ENCODE measurements around the gene ASH1L.
"Not testable (repeated sequence)": the region's sequence is repeated elsewhere in the genome, so short reads cannot be mapped to it uniquely, and the experiment has no call there.

ASH1L gene

DNA sequence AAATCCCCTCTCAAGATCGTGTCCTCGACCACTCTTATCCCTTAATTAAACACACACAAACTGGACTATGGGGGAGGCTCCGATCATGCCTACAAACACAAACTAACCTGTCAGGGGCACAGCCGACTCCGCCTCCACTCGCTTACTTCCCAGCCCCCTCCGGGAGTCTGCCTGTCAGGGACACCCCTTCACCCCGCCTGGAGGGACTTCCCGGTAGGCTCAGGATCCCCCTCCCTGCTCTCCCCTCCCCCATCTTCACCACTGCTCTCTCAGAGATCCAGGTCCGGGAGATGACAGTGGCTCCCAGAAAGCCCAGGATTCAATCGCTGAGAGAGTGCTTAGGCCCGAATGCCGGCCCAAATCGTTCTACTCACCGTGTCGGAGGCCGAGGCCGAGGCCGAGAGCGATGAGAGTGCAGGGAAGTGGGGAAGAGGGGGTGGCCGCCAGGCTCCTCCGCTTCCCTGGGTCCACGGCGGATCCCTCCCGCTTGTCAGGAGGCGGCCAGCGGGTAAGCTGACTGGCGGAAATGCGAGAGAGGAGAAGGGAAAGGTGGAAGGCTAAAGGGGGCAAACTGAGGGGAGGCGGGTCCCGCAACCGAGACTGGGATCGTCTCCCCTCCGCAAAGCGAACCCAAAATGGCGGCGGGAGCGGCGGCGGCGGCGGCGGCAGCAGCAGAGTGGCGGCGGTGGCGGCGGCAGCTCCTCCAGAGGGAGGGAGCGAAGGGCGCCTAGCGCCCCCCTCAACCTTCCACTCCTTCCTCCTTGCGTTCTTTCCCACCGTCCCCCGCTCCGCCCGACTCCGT, 623 bp downstream of the ASH1L start:
- DNase-seq (ENCODE audit: low spot score) = peak; percentile 57

- no peak for DNase-seq (ENCODE audit: low spot score)
Observed at GRCh38 chr1:155555915-155556314, 6.7 kb downstream of the ASH1L start.

DNA sequence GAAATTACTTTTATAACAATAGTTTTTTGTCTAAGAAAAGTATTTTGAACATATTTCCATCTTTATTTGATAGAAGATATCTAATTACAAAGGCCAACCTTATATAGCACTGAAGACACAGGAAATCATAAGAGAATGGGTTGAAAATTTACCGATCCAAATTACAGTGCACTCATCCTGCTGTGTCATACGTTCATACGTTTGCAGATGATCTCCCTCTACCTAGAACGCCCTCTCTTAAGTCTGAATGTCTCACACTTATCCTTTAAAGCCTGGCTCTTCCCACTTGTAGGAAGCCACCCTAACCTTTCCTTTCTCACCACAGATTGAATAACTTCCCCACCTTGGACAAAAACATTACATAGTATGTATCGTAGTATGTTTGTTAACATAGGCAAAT, 9.3 kb downstream of the ASH1L start:
- DNase-seq (ENCODE audit: low spot score) = no peak

DNA sequence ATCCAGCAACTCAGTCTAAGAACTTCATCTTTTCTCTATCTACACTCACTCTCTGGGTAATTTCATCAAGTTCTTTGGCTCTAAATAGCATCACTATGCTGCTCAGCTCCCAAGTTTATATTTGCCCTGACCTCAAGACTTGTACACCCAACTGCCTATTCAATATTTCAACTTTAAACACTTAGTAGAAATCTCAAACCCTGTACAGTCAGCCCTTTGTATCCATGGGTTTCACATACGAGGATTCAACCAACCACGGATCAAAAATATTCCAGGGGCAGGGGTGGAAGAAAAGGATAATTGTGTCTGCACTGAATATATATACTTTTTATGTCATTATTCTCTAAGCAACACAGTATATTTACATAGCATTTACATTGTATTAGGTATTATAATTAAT, 13.9 kb downstream of the ASH1L start:
- no peak for DNase-seq (ENCODE audit: low spot score)

GRCh38 chr1:155540000-155540874, 22.4 kb downstream of the ASH1L start:
- no peak for DNase-seq (ENCODE audit: low spot score)

GRCh38 chr1:155537193-155537592, 25.4 kb downstream of the ASH1L start:
- DNase-seq (ENCODE audit: low spot score) = no peak

DNA sequence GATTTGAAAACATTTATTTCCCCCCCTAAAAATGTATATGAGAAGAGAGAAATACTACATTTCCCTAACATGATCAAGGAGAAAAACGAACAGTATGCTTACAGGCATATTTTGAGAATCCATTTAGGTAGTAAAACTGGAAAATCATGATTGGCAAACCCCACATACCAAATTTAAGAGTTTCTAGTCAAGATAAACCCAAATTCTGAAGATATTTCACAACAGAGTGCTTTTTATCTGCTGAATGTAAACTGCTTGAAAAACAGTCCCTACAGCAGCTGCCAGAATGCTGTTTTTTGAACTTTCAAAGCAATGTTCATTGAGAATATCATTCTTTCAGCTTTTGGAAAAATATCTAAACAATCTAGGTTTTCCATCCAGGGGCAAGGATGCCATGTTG, 31.0 kb downstream of the ASH1L start:
- no peak for DNase-seq (ENCODE audit: low spot score)

GRCh38 chr1:155529929-155530328, 32.7 kb downstream of the ASH1L start:
- peak; percentile 43 for DNase-seq (ENCODE audit: low spot score)

DNA sequence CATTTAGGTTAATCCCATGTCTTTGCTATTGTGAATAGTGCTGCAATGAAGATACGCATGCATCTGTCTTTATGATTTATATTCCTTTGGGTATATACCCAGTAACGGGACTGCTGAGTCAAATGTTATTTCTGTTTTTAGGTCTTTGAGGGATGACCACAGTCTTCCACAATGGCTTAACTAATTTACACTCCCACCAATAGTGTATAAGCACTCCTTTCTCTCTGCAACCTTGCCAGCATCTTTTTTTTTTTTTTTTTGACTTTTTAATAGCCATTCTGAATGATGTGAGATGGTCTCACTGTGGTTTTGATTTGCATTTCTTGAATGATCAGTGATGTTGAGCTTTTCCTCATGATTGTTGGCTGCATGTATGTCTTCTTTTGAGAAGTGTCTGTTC, 33.5 kb downstream of the ASH1L start:
- DNase-seq (ENCODE audit: low spot score) = no peak

DNA sequence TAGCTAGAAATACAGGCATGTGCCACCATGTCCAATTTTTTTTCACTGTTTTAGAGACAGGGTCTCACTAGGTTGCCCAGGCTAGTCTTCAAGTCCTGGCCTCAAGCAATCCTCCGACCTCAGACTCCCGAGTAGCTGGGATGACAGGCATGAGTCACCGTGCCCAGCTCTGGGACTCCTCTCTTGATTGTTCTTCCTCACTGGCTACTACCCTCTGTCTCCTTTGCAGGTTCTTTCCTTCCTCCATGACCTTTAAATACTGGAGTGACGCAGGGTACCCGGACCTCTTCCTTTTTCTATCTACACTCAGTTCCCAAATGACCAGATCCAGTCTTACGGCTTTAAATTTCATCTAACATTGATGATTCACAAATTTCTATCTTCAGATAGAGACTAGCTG, 34.9 kb downstream of the ASH1L start:
- DNase-seq (ENCODE audit: low spot score) = no peak

- DNase-seq (ENCODE audit: low spot score) = no peak
Observed at GRCh38 chr1:155526356-155526755, 36.2 kb downstream of the ASH1L start.

DNA sequence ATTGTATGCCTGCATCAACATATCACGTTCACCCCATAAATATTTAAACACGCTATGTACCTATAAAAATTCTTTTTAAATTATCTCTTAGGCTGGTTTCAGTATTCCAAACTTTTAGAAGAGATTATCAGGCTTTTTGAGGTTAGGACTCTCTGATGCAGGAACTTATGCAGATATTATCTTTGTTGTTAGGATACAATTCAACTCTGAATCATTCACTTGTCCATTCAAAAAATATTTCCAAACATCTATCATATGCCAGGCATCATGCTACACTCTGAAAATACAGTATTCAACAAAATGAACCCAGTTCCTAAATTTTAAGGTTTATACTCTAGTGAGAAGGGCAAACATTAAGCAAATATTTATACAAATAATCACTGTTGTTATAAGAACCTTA, 40.5 kb downstream of the ASH1L start:
- DNase-seq (ENCODE audit: low spot score) = no peak

- no peak for DNase-seq (ENCODE audit: low spot score)
Observed at GRCh38 chr1:155518484-155518883, 44.1 kb downstream of the ASH1L start.

- no peak for DNase-seq (ENCODE audit: low spot score)
Observed at GRCh38 chr1:155514582-155515187, 47.9 kb downstream of the ASH1L start.

DNA sequence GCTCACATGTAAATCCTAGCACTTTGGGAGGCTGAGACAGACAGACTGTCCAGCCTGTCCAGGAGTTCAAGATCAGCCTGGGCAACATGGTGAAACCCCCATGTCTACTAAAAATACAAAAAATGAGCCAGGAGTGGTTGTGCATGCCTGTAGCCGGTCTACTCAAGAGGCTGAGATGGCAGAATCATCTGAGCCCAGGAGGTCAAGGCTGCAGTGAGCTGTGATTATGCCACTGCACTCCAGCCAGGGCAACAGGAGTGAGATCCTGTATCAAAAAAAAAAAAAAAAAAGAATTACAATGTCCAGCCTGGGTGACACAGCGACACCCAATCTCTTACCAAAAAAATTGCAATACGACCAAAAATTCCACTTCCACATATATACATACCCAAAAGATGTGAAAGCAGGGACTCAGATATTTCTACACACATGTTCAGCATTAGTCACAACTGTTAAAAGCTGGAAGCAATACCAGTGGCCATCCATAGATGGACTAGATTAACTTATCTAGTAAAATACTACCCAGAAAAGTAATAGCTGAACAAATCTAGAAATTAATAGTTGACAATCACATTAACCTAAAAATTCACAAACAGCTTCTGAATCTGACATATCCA, 49.2 kb downstream of the ASH1L start:
- no peak for DNase-seq (ENCODE audit: low spot score)

- DNase-seq (ENCODE audit: low spot score) = not testable (repeated sequence)
Observed at GRCh38 chr1:155511385-155511784, 51.2 kb downstream of the ASH1L start.

DNA sequence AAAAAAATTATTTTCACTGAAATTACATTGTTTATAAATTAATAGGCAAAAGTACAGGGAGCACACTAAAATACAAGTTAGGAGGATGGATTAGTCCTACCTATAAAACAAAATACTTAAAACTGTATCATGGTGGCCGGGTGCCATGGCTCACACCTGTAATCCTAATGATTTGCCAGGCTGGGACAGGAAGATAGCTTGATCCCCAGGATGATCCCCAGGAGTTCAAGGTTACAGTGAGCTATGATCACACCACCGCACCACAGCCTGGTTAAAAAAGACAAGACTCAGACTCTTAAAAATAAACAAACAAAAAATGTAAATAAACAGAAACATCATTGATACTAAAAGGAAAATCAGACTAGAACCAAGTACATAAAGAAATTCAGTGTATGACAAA, 53.5 kb downstream of the ASH1L start:
- DNase-seq (ENCODE audit: low spot score) = no peak

- no peak for DNase-seq (ENCODE audit: low spot score)
Observed at GRCh38 chr1:155507945-155508344, 54.7 kb downstream of the ASH1L start.

DNA sequence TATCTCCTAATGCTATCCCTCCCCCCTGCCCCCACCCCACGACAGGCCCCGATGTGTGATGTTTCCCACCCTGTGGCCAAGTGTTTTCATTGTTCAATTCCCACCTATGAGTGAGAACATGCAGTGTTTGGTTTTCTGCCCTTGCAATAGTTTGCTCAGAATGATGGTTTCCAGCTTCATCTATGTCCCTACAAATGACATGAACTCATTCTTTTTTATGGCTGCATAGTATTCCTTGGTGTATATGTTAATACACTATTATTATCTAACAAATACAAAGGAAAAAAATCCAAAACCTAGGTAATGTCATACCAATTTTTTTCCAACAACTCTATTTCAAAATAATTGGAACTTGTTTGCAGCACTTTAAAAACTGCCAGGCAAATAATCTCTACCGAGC, 56.6 kb downstream of the ASH1L start:
- not testable (repeated sequence) for DNase-seq (ENCODE audit: low spot score)

DNA sequence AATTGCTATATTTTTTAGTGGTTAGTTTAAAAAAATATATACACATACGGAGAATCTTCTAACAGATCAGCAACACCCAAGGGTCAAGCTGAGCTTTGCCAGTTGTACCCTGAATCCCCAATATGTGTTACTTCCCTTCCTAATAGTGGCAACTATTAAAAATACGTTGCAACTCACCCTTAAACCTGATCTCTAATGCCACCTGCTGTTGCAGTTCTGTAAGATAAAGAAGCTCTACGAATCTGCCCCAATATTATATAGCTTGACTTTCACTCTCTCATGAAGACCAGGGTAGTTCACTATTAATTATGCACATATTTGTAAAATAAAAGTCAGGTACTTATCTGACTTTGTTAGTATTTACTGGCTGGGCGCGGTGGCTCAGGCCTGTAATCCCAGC, 58.4 kb downstream of the ASH1L start:
- peak; percentile 61 for DNase-seq (ENCODE audit: low spot score)

GRCh38 chr1:155499953-155500639, 62.5 kb downstream of the ASH1L start:
- DNase-seq (ENCODE audit: low spot score) = peak; percentile 62

GRCh38 chr1:155499263-155499662, 63.3 kb downstream of the ASH1L start:
- DNase-seq (ENCODE audit: low spot score) = no peak
